Vagina (tissue), 2 donors: Measurements from ENCODE around the gene INCENP.

Experiments
- POLR2A ChIP-seq, 2 donors: fragments of 450-650 bp; IDR thresholded peaks; one replicate each; pipeline ENCODE4 v1.6.1; 2017; ENCODE audit warnings: antibody characterized with exemption in 2 of 2, mild to moderate bottlenecking in 2 of 2, moderate library complexity in 2 of 2
- POLR2AphosphoS5 ChIP-seq, 2 donors: sonication (generic); formaldehyde crosslinking; IDR thresholded peaks; one replicate each; pipeline ENCODE4 v1.9.0; 2017; ENCODE audit warnings: antibody characterized with exemption in 2 of 2, mild to moderate bottlenecking in 2 of 2, low read depth in 1 of 2; ENCODE audit not compliant: insufficient read depth in 1 of 2
- TF ChIP-seq, protein P1 (sequence below), 3 experiments: fragments of 450-650 bp in 2 of 3; fragments of 200-600 bp in 1 of 3; sonication (generic) in 1 of 3; IDR thresholded peaks; one replicate each; pipeline ENCODE4 v1.5.1; 2017 to 2019; ENCODE audit warnings: antibody characterized with exemption in 3 of 3, mild to moderate bottlenecking in 2 of 3, moderate library complexity in 2 of 3

DNA sequence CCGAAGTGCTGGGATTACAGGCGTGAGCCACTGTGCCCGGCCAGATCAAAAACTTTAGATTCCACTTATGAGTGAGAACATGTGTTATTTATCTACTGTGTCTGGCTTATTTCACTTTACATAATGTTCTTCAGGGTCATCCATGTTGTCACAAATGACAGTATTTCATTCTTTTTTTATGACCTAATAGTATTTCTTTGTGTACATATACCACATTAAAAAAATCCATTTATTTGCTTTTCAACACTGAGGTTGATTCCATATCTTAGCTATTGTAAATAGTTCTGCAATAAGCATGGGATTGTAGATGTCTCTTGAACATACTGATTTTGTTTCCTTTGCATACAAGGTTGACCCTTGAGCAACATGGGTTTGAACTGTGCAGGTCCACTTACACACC lies 53.0 kb downstream of the INCENP start:
- no peak for TF ChIP-seq POLR2A (IDR thresholded peaks at IDR 0.05)
- TF ChIP-seq, protein P1, sequence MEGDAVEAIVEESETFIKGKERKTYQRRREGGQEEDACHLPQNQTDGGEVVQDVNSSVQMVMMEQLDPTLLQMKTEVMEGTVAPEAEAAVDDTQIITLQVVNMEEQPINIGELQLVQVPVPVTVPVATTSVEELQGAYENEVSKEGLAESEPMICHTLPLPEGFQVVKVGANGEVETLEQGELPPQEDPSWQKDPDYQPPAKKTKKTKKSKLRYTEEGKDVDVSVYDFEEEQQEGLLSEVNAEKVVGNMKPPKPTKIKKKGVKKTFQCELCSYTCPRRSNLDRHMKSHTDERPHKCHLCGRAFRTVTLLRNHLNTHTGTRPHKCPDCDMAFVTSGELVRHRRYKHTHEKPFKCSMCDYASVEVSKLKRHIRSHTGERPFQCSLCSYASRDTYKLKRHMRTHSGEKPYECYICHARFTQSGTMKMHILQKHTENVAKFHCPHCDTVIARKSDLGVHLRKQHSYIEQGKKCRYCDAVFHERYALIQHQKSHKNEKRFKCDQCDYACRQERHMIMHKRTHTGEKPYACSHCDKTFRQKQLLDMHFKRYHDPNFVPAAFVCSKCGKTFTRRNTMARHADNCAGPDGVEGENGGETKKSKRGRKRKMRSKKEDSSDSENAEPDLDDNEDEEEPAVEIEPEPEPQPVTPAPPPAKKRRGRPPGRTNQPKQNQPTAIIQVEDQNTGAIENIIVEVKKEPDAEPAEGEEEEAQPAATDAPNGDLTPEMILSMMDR (IDR thresholded peaks at IDR 0.05), result no peak
- no peak for TF ChIP-seq POLR2AphosphoS5 (IDR thresholded peaks at IDR 0.05; ENCODE audit: insufficient read depth in 1 of 2, low read depth in 1 of 2)
